Endodermal cell (in vitro differentiated cells): ENCODE data around the gene GEMIN7. TPM values are rescaled to one million over a fixed set of nuclear protein-coding genes. Genes with fewer than 3 reads are reported as not detected.

Experiments used
- DNase-seq: peaks from one replicate; pipeline ENCODE4 v3.0.0-alpha.2; 2017
- H3K27ac ChIP-seq: 2 replicates; pipeline ENCODE4 v1.5.1; 2013; ENCODE audit warnings: mild to moderate bottlenecking, low read depth, low read length, moderate library complexity
- H3K27me3 ChIP-seq: 2 replicates; pipeline ENCODE4 v1.6.1; 2013; ENCODE audit warnings: mild to moderate bottlenecking, low read length, moderate library complexity; ENCODE audit not compliant: insufficient read depth, control insufficient read depth, poor library complexity, severe bottlenecking
- H3K36me3 ChIP-seq: 2 replicates; pipeline ENCODE4 v1.7.0; 2013; ENCODE audit warnings: mild to moderate bottlenecking, low read length, moderate library complexity; ENCODE audit not compliant: control insufficient read depth, insufficient read depth
- H3K4me1 ChIP-seq: one replicate; pipeline ENCODE4 v1.7.0; 2013; ENCODE audit warnings: low read length; ENCODE audit not compliant: control insufficient read depth, insufficient read depth
- H3K4me3 ChIP-seq: 2 replicates; pipeline ENCODE4 v1.5.1; 2013; ENCODE audit warnings: mild to moderate bottlenecking, low read length, moderate library complexity
- H3K9ac ChIP-seq: 2 replicates; pipeline ENCODE4 v1.6.1; 2013; ENCODE audit warnings: mild to moderate bottlenecking, low read length, moderate library complexity; ENCODE audit not compliant: poor library complexity, severe bottlenecking; ENCODE audit errors: extremely low read depth
- H3K9me3 ChIP-seq: 2 replicates; pipeline ENCODE4 v1.6.1; 2013; ENCODE audit warnings: mild to moderate bottlenecking, low read length, moderate library complexity; ENCODE audit not compliant: control insufficient read depth
- H3K27ac Mint-ChIP-seq: 2 replicates; pipeline ENCODE4 v1.8.0; 2020; ENCODE audit warnings: mixed read lengths
- H3K27me3 Mint-ChIP-seq: 2 replicates; pipeline ENCODE4 v1.8.0; 2021; ENCODE audit warnings: mild to moderate bottlenecking, mixed read lengths; ENCODE audit not compliant: insufficient read depth
- H3K36me3 Mint-ChIP-seq: 2 replicates; pipeline ENCODE4 v1.8.0; 2020; ENCODE audit warnings: low read depth, mixed read lengths
- H3K4me1 Mint-ChIP-seq: 2 replicates; pipeline ENCODE4 v1.8.0; 2020; ENCODE audit warnings: mixed read lengths
- H3K4me3 Mint-ChIP-seq: 2 replicates; pipeline ENCODE4 v1.8.0; 2020; ENCODE audit warnings: mild to moderate bottlenecking, moderate library complexity, mixed read lengths
- H3K9me3 Mint-ChIP-seq: 2 replicates; pipeline ENCODE4 v1.8.0; 2020; ENCODE audit warnings: mild to moderate bottlenecking, mixed read lengths
- WGBS, 2 experiments: methylation state at CpG; one replicate each; pipeline versions ENCODE4 v1.1.5 to v1.1.7; 2013; ENCODE audit warnings: missing lambda C conversion rate in 2 of 2, mixed read lengths in 1 of 2; ENCODE audit not compliant: insufficient coverage in 1 of 2, insufficient read length in 1 of 2; 5-methylcytosine and 5-hydroxymethylcytosine counted together
- total RNA-seq, 2 donors: library from RNA; stranded (reverse); fragmentation: NEBNext Ultra II Directional in 1 of 2; extraction: Animal tissue kit (Norgen Biotek cat#: 25700) in 1 of 2; gene quantifications; 2 replicates in 1 of 2; 3 replicates in 1 of 2; pipeline ENCODE4 v1.2.1, GENCODE V29; 2021
- TF ChIP-seq, protein P1 (sequence below): fragments of 200-600 bp; sonication (generic); conservative IDR thresholded peaks from 2 replicates; pipeline ENCODE4 v1.5.0; 2021; ENCODE audit warnings: antibody characterized with exemption, mild to moderate bottlenecking

The GEMIN7 gene
- total RNA-seq, 2 donors from 2014 or later: 56.3 to 56.6 TPM

DNA sequence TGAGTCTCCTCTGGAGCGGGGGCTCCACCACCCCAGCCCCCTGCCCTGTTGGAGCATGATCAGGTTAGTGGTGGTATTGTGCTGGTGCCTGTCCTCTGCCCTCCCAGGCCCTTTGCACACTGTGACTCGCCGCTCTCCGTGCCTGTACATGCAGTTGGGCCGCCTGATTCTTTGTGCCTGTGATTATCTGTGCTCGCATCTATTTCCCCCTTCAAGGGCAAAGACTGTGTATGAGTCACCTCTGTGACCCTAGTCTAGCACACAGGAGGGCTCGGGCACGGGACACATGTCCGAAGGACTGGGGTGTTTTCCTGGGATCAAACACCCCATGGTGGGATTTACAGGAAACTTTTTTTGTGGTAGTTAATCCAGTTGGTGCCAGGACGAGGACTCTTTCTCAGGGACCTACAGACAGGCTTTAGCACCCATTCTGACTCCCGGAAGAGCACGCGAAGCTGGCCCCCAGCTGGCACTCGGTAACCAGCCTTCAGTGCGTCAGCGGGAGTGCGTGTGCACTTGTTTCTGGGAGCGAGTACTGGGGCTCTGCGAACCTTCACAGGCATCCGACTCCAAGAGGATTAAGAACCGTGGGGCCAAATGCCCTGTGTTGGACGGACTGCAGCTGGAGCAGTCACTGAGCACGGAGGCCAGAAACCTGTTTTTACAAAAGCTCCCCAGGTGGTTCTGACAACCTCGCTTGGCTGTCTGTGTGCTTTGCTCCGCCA lies 20.6 kb downstream of the GEMIN7 start:
- DNase-seq: peak; percentile 38
- Histone ChIP-seq H3K27ac (peak overlapping the region; percentile 12), H3K36me3 (peaks cover 20% of the 10 kb centered on the region), H3K9ac (no peak overlapping the region), H3K9me3 (no peaks in the 10 kb centered on the region), H3K4me3 (no peak overlapping the region), H3K4me1 (peaks cover 19% of the 10 kb centered on the region), H3K27me3 (peaks cover 54% of the 10 kb centered on the region)
- Mint-ChIP-seq H3K4me1 (peaks cover 64% of the 10 kb centered on the region), H3K36me3 (peaks cover 29% of the 10 kb centered on the region), H3K9me3 (no peaks in the 10 kb centered on the region), H3K4me3 (no peak overlapping the region), H3K27me3 (peaks cover 41% of the 10 kb centered on the region), H3K27ac (no peak overlapping the region)
- WGBS, 2 experiments: 82 to 88% methylated on average over 21 to 25 of the region's 25 CpGs
- TF ChIP-seq, protein P1, sequence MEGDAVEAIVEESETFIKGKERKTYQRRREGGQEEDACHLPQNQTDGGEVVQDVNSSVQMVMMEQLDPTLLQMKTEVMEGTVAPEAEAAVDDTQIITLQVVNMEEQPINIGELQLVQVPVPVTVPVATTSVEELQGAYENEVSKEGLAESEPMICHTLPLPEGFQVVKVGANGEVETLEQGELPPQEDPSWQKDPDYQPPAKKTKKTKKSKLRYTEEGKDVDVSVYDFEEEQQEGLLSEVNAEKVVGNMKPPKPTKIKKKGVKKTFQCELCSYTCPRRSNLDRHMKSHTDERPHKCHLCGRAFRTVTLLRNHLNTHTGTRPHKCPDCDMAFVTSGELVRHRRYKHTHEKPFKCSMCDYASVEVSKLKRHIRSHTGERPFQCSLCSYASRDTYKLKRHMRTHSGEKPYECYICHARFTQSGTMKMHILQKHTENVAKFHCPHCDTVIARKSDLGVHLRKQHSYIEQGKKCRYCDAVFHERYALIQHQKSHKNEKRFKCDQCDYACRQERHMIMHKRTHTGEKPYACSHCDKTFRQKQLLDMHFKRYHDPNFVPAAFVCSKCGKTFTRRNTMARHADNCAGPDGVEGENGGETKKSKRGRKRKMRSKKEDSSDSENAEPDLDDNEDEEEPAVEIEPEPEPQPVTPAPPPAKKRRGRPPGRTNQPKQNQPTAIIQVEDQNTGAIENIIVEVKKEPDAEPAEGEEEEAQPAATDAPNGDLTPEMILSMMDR: no peak

DNA sequence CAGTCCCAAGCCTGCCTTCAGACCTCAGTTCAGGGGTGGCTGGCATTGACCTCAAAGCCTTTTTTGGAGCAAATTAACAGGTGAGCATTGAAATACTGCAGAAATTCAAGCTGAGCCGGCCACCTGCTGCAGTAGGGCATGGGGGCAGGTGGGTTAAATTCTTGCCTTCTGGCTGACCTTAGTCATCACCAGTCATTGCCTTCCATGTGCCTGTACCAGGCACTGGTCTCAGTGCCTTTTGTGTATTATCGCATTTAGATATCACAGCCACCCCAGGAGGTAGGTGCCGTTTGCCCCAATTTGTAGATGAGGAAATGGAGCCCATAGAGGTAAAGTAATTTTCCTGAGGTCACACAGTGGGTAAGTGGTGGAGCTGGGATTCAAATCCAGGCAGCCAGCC lies 21.1 kb downstream of the GEMIN7 start:
- Histone ChIP-seq H3K9me3 (no peaks in the 10 kb centered on the region), H3K27ac (no peak overlapping the region)

DNA sequence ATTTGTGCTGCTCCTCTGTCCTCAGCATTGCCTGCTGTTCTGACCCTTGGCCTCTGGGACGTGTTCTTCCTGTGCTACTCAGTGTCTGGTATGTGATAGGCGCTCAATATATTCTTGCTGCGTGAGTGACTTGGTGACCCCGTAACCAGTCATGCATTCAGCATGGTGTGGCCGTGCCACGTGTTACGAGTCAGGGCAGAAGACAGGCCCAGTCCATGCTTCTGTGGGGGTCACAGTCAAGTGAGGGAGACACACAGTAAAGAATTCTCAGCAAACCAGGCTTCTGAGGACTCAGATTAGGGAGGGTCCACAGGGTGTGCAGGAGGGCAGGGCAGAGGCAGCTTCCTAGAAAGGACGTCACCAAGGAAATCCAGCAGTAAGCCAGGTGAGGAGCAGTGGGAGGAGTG lies 21.8 kb downstream of the GEMIN7 start:
- Mint-ChIP-seq H3K36me3 (peaks cover 26% of the 10 kb centered on the region), H3K27ac (no peak overlapping the region)

More for the DNA sequence above, 21.1 kb downstream of the GEMIN7 start:
- peaks cover 19% of the 10 kb centered on the region for H3K4me1 ChIP-seq
- no peak for DNase-seq
- TF ChIP-seq, protein P1: no peak
- Mint-ChIP-seq H3K27ac (no peak overlapping the region), H3K27me3 (peaks cover 46% of the 10 kb centered on the region), H3K4me3 (no peak overlapping the region), H3K36me3 (peaks cover 26% of the 10 kb centered on the region), H3K4me1 (peaks cover 64% of the 10 kb centered on the region), H3K9me3 (no peaks in the 10 kb centered on the region)
- H3K36me3 ChIP-seq: peaks cover 17% of the 10 kb centered on the region
- no peak overlapping the region for H3K9ac ChIP-seq
- peaks cover 60% of the 10 kb centered on the region for H3K27me3 ChIP-seq
- 91 to 100% methylated on average over 1 to 3 of the region's 3 CpGs for WGBS, 2 experiments
- no peak overlapping the region for H3K4me3 ChIP-seq

More for the DNA sequence above, 21.8 kb downstream of the GEMIN7 start:
- 92% methylated on average over 8 of the region's 8 CpGs for WGBS, 2 experiments
- Histone ChIP-seq H3K4me3 (no peak overlapping the region), H3K36me3 (peaks cover 11% of the 10 kb centered on the region), H3K27me3 (peaks cover 66% of the 10 kb centered on the region), H3K4me1 (peaks cover 19% of the 10 kb centered on the region), H3K27ac (no peak overlapping the region), H3K9me3 (no peaks in the 10 kb centered on the region), H3K9ac (no peak overlapping the region)
- Mint-ChIP-seq H3K4me3 (no peak overlapping the region), H3K9me3 (no peaks in the 10 kb centered on the region), H3K4me1 (peaks cover 62% of the 10 kb centered on the region), H3K27me3 (peaks cover 53% of the 10 kb centered on the region)
- DNase-seq: peak; percentile 39
- TF ChIP-seq, protein P1: no peak
